DLD1 (cell line): ENCODE measurements around the gene LDHD.
"Not testable (repeated sequence)": the region's sequence is repeated elsewhere in the genome, so short reads cannot be mapped to it uniquely, and the experiment has no call there.

Experiments
- in situ Hi-C: cut with HindIII; loops from 2 replicates; pipeline ENCODE4 v1.10.0; 2017; ENCODE audit warnings: low sequenced_read_pairs

Gene LDHD

GRCh38 chr16:75100603-75100990, 16.0 kb downstream of the LDHD start:
- in situ Hi-C loops, result no loop called here

- in situ Hi-C loops, result no loop called here
These were observed 16.6 kb downstream of the LDHD start for GRCh38 chr16:75099738-75100602.

DNA sequence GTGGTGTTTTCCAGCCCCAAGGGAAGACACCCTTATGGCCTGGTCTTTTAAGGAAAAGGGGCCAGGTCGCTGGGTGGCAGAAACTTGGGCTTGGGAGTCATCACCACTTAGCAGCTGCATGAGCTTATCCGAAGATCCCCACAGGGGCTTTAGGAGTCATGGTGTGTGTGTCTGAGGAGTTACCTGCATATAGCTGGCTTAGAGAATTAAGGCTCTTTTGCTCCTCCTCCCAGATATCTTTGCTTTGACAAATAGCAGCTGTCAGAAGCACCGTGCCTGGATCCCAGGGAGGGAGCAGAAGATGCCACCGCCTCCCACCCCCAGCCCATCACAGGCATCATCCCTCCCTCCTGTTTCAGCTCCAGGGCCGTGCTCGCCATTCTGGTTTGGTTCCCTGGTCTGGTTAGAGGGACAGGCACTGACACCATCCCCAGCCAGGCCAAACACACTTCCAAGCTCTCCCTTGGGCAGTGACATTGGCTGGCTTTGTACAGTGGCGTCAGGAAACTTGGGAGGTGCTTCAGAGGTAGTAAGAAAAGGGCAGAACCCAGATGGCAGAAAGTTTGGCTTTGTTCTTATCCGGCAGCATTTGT, 17.4 kb downstream of the LDHD start:
- in situ Hi-C loops, result no loop called here

DNA sequence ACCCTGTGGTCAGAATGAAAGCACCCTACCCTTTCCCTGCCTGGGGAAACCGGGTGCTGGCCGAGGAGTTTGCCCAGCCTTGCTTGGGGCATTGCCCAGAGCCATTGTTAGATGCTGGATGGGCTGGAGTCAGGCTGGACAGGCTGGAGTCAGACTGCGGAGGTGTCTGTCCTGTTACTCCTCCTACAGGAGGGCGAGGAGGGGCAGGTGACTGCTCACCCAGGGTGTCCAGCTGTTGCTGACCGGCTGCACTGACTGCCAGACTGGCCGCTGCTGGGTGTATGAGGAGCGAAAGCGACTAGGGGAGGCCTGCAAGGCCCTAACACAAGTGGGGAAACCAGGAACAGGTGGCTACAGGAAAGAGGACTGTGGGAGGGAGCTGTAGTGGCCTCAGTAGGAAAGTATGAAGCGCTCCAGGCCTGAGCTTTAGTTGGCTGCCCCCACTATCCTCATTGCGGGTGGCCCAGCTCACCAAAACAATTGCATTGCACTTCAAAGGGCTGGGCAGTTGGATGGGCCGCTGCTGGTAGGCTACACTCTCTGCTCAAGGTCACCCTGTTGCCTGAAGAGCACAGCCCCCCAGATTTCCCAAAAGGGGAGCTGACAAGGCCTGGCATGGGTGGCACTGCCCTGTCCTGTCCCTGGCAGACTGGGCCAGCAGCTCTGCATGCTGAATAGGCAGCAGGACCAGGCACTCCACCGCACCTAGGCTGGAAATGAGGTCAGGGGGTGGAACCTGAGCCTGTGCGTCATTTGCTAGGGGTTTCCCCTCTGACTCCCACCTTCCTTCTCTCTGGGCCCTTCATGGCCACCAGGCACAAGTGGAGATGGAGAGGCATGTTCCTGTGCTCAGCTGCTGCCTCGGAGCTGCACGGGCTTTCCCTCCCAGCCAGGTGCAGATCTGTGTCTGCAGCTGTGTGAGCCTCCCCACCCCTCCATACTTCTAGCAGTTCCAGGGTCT, 18.4 kb downstream of the LDHD start:
- in situ Hi-C loops, result no loop called here

DNA sequence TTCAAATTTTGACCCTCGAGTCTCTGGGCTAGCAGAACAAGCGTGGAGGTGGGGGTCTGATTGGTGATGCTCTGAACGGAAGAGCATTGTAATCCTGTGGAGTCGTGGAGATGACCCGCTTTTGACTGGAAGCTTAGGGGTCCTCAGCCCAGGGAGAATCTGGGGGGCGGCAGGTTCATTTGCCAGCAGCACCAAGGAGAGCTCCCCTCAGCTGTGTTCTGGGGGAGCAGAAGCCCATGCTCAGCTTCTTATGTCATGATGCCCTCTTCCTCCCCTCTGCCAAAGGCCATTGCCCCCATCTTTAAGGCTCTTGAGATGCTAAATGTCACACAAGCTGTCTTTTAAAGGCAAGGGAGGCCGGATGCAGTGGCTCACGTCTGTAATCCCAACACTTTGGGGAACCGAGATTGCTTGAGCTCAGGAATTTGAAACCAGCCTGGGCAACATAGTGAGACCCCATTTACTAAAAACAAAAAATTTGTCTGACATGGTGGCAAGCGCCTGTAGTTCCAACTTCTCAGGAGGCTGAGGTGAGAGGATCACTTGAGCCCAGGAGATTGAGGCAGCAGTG, 19.3 kb downstream of the LDHD start:
- in situ Hi-C loops, result no loop called here

DNA sequence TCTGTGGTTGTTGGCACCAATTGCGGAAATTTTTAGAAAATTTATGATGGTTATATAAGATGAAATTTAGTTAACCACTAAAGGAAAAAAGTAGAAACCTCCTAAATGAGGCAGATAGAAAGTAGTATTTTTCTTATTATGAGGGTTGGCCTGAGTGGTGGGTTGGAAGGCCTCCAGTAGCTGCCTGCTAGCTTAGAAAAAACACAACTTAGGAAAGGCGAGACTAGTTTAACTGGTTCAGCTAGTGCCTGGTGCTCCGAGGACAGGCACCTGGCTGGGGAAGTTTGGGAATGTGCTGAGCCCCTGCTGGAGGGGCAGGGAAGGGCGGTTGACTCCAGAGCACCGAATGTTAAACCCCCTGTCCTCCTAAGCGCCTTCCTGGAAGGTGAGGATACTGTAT, 19.9 kb downstream of the LDHD start:
- in situ Hi-C loops, result no loop called here

DNA sequence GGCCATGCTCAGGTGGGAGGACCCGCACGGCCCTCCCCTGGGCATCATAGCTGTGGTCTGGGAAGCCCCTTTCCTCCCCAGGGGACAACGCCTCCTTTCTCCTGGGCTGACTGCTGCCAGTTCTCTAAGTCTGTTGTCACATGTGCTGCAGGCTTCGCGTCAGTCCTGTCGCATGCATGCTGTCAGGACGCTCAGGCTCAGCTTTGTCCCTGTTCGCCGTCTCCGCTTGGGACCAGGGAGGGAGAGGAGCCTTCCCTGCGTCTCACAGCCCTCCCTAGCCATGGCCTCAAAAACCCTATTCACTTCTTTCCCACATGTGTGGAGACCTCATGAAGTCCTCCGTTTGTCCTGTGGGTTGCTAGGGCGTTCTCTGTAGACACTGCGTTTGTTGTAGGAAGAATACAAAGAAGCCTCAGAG, 21.4 kb downstream of the LDHD start:
- in situ Hi-C loops, result no loop called here

DNA sequence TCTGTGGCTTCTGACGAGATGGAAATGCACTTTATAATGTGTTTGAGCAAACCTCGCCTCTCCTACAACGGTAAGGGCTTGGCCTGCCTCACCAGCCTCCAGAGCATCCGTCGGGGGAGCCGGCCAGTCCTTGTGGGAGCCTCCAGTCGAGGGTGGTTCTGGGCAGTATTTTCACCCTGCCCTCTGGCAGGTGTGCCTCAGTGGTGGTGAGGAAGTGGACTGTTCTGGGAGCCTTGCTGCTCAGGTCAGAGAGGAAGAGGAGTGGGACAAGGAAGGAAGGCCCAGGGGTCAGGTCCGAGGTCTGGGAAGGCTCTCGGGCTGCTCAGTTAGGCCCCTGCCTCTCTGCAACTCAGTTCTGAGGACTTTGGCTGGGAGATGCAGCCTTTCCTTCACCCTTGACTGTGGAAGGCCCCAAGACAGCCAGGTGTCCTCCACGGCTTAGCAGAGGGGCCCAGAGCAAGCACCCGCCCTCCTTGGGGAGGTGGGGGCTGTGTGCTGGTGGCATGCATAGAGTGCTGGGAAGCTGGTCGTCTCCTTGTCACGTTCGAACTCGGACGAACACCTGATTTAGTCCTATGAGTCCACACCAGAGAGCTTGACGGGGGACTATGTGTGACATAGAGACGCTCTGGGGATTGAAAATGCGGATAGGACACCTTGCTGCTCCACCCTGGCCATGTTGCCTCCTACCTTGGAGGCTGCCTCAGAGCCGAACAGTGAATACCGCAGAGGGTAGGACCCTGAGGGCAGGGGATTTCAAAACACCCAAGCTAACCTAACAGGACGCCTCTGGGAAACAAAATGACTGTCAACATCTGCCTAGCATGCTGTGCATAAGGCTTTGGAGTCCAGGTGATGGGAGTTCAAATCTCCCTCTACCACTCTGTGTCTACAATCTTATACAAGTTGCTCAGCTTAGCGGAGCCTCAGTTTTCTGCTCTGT, 22.7 kb downstream of the LDHD start:
- in situ Hi-C loops, result no loop called here

- in situ Hi-C loops, result no loop called here
These were observed 23.8 kb downstream of the LDHD start for GRCh38 chr16:75092777-75093176.

- in situ Hi-C loops, result not testable (repeated sequence)
These were observed 25.0 kb downstream of the LDHD start for GRCh38 chr16:75091619-75092018.

GRCh38 chr16:75090899-75091298, 25.7 kb downstream of the LDHD start:
- in situ Hi-C loops, result not testable (repeated sequence)

GRCh38 chr16:75089486-75090202, 26.9 kb downstream of the LDHD start:
- in situ Hi-C loops, result no loop called here

DNA sequence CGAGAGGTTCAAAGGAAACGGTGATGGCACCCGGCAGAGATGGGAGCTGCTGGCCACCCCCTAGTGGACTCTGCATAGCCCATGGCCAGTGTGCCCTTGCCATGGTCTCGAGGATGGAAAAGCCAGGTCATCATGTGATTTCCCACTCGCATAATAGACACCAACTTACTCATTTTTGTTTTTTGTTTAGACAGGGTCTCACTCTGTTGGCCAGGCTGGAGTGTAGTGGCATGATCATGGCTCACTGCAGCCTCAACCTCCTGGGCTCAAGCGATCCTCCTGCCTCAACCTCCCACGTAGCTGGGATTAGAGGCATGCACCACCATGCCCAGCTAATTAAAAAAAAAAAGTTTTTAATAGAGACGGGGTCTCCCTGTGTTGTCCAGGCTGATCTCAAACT, 27.6 kb downstream of the LDHD start:
- in situ Hi-C loops, result no loop called here

DNA sequence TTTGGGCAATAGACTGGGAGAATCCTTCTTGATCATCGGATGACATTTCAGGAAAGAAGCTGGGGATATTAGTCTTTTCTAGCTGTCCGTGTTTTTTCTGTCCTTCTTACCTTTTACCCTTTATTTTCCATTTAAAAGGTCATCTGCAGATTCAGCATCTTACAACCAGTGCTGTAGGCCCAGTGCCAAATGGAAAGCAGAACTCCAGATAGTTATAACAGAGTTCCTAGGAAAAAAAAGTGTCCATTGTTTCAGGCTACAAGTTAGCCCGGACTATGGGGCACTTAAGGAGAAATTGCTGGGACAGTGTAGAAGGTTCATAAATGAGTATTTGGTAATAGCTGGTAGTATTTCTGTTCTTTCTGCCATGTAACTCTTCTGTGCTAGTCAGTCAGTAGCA, 28.4 kb downstream of the LDHD start:
- in situ Hi-C loops, result no loop called here

- in situ Hi-C loops, result no loop called here
These were observed 29.1 kb downstream of the LDHD start for GRCh38 chr16:75087375-75087979.

- in situ Hi-C loops, result no loop called here
These were observed 29.7 kb downstream of the LDHD start for GRCh38 chr16:75086688-75087374.

DNA sequence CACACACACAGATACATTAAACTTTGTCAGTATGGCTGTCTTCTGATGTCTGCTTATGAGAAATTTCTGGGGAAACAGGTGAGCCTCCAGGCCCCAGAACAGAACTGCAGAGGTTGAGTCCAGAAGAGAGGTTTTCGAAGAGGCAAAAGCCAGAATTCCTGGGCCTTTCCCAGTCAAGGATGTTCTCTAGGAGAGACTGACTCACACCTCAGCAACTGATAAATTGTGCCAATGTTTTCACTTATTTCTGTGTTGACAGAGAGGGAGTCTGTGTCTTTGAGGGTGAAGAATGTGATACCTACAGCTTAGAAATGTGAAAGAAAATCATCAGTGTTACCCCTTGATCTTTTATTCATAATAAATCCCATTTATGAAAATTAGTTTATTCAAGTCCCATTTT, 30.3 kb downstream of the LDHD start:
- in situ Hi-C loops, result no loop called here

DNA sequence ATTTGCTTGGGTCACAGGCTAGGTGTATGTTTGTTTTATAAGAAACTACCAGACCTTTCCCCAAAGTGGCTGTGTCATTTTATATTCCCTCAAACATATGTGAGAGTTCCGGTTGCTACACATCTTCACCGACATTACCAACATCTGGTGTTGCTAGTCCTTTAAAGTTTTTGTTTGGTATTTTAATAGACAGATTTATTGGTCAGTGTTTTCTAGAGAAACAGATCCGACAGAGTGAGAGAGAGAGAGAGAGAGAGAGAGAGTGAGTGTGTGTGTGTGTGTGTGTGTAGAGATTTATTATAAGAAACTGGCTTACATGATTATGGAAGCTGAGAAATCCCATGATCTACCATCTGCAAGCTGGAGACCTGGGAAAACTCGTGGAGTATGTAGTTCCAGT, 31.0 kb downstream of the LDHD start:
- in situ Hi-C loops, result no loop called here
